Measurements from ENCODE around the gene NBEAL2. TPM values are rescaled to one million over a fixed set of nuclear protein-coding genes. Genes with fewer than 3 reads are reported as not detected.
A peak's percentile ranks its signal among the peaks of the same experiment; 100 is the strongest.
"Not testable (repeated sequence)": the region's sequence is repeated elsewhere in the genome, so short reads cannot be mapped to it uniquely, and the experiment has no call there.

Gene NBEAL2
- total RNA-seq, 1 donor from 2014 or later = 11.7 TPM

DNA sequence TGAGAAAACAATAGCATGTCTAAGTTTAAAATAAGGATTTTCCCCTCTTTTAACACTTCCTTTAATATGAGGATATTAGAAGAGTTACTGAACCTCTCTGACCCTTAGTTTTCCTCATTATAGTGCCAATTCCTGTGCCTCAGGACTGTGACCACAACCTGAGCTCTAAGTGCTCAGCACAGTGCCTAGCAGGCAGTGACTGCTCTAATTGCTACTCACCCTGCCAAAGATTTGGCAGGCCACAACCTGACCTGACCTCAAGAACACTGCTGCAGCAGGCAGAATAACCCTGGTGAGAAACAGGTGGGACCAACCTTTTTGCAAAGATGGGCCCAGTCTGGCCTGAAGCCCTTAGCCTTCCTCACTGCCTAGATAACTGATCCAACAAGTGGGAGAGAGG is 35.7 kb downstream of the NBEAL2 start:
- intact Hi-C loops (cut with DNase I) = no loop called here
- no peak for DNase-seq
- no peak for ATAC-seq (ENCODE audit: poor library complexity)

DNA sequence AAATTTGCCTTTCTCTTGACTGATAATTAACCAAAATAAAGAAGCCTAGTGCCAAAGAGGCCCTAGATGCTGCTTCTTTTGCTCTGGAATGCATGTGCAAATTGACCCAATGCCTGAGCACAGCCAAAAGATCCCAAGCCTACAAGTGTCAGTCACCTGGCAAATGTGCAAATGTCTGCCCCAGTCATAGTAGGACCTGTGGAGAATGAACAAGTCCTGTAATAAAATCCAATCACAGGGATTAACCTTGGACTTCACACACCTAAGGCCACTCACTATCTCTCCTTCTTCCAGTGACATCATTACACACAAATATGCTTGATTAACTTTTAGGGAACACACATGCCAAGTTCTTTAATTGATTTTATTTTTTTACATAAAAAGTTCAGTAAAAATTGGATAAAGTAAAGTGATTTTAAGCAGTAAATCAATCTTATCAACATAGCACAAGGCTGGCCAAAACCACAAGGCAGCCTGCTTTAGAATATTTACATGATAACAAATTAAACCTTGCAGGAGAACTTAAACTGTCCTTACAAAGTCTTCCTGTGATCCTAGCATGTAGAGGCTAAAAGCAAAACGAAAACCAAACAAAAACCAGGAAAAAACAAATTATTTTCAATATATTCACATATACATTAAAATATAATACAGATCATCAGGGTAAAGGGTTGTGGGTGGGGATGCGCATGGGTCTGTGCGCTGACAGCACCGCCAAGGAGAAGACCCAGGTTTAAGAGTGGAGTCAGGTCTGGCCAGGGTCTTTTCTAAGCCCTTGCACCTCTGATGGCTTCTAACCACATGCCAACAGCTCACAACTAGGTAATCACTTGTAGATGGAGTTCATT is 36.8 kb downstream of the NBEAL2 start:
- ATAC-seq (ENCODE audit: poor library complexity) (no peak), DNase-seq (no peak)
- intact Hi-C loops (cut with DNase I) = no loop called here

DNA sequence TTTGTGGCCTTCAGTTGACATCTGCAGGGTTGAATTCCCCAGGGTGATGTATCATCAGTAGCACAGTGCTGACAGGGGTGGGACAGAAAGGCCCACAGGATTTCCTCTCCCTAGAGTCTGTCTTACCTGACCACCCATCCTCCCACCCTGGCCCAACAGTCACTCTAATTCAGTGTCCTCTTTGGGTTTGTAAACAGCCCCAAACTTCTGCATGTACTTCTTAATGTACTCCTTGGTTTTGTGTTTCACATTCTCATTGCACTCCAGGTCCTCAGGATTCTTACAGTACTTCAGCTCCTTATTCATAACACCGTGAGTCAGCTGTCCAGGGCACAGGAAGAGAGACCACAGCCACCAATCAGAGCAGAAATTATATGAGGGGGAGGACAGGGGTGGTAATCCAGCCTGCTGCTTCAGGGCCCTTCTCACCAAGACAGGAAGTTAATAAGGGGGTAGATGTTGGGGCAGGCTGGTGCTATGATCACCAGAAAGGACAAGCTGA is 37.5 kb downstream of the NBEAL2 start:
- intact Hi-C loops (cut with DNase I) = no loop called here
- ATAC-seq (ENCODE audit: poor library complexity) (no peak), DNase-seq (no peak)

DNA sequence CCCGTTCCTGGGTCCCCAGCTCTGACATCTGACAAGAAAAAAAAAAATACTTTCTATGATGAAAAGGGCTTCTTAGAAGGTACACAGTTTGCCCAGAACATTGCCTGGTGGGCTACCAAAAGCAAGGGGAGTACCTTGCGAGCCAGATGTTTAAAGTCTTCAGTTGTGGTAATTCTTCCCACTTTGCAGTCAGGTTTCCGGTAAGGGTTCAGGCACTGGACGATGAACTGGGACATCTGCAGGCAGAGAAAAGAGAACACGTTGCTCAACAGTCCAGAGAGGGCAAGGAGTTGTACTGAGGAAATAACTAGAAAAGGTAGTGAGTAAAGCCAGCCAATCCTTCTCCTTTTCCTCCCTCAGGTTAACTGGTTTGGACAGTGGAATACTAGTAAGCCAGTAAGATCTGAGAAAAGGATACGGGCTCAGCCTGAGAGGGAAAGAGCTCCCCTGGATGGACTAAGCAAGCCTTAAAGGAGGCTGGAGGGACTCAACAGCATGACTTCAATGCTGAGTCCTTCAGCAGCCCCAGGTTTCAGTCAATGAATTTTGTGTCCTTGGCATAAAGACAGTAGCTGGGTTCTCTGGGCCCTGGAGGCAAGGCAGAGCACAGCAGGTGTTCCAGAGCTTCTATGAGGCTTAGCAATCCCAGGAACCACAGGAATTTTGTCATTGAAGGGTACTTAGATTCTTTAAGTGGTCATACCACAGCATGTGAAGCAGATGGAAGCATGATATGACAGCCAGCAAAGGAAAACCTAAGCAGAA is 38.2 kb downstream of the NBEAL2 start:
- no peak for ATAC-seq (ENCODE audit: poor library complexity)
- DNase-seq = no peak
- intact Hi-C loops (cut with DNase I) = no loop called here

DNA sequence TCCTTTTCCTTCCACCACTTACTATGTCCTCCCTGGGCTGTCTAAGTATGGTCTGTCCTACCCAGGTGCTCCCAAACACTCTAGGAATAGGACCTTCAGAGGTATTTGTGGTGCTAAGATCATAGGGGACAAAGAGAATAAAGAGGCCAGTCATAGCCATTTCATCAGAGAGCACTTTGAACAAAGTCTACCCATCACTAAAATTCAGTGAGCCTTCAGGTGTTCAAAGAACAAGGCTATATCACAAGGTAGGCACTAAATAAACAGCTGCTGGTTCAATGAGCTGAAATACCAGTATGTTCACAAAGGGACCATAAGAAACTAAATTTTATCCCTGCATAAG is 38.8 kb downstream of the NBEAL2 start:
- intact Hi-C loops (cut with DNase I) = no loop called here
- no peak for DNase-seq
- no peak for ATAC-seq (ENCODE audit: poor library complexity)

DNA sequence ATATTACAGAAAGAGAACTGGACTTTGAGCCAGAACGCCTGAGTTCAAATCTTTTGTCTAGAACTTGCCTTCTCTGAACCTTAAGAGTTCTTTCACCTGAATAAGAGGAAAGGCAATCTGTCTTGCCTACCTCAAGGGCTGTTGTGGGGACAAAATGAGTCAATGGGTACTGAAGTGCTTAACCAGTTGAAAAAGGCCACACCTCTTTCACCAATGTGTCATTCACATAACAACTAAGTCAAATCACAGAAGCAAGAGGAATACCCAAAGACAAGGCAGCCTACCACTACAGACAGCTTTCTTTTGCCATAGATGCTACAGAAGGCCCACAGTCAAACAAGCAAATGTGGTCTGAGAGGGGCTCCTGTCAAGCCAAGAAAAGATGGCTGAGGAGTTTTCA is 39.7 kb downstream of the NBEAL2 start:
- no peak for ATAC-seq (ENCODE audit: poor library complexity)
- intact Hi-C loops (cut with DNase I) = no loop called here
- no peak for DNase-seq

DNA sequence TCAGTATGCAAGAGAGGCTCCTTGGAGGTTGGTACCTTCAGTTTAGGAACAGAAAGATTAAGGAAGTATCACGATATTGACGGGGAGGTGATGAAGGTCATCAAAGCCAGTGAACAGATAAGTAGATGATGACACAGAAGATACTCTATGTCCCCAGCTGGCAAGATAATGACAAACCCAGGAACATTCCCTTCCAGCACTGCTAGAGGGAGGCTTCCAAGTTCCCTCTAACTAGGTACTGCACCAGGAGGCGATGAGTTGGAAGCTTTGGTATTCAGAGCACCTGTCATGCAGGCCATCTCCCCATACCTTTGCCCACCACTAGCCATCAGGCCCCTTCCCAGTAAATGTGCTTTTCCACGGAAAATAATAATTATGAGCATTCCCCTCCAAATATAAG is 40.8 kb downstream of the NBEAL2 start:
- intact Hi-C loops (cut with DNase I) = no loop called here
- DNase-seq (no peak), ATAC-seq (ENCODE audit: poor library complexity) (no peak)

DNA sequence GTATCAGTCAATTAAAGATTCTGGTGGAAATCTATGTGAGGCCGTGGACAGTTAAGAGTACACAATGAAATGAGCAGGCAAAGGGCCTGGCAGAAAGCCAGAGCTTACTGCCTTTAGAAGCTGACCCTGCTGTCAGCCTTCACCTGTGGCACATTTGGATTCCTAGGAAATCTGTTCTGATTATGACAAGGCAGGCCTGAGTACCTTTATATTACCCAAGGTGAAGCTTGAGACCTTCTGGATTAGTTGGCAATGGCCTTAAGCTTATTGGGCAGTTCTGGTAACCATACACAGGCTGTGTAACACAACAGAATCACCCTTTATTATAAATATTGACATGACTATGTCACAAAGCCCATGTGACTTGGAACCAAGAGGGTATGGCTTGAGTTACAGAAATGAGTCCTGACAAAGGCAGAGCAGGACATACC is 43.2 kb downstream of the NBEAL2 start:
- ATAC-seq (ENCODE audit: poor library complexity) = peak; percentile 70
- intact Hi-C loops (cut with DNase I) = no loop called here
- no peak for DNase-seq

DNA sequence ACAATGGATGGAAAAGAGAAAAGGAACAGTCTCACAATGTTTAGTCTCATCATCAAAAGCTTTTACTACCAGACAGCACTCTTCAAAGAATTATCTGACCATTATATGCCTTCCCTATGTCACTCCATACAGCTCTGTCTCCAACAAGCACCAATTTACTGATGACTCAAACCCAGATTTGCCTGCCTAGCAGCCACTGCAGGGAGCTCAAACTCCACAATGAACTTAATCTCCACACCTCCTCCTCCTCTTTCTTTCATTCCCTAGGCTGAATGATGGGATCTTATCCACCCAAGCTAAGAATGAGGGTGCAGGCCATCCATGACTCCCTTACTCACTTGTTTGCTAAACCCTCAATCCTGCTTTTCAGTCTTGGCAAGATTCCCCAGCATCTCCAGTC is 45.5 kb downstream of the NBEAL2 start:
- intact Hi-C loops (cut with DNase I) = no loop called here
- no peak for DNase-seq
- ATAC-seq (ENCODE audit: poor library complexity) = no peak

DNA sequence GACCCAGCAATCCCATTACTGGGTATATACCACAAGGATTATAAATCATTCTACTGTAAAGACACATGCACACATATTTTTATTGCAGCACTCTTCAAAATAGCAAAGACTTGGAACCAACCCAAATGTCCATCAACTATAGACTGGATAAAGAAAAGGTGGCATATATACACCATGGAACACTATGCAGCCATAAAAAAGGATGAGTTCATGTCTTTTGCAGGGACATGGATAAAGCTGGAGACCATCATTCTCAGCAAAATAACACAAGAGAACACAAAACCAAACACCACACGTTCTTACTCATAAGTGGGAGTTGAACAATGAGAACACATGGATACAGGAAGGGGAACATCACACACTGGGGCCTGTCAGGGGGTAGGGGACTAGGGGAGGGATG is 47.0 kb downstream of the NBEAL2 start:
- ATAC-seq (ENCODE audit: poor library complexity); intact Hi-C loops (cut with DNase I); DNase-seq: not testable (repeated sequence)

DNA sequence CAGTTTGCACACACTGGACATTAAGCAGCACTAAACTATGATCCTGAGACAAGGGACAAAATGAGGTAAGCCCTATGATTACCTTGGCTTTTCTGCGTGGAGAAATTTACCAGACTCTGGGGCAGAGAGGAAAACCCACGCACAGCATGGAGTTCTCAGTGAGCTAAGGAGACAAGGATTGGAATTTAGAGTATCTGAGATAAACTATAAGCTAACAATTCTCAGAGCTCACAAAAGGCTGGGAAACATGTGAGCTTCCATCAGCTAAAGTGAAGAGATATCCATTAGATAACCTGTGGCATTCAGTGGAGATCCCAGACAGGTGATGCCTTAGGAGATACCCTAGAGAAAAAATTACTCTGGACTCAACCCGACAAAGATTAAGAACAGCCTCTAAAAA is 48.7 kb downstream of the NBEAL2 start:
- no peak for DNase-seq
- ATAC-seq (ENCODE audit: poor library complexity) = no peak
- intact Hi-C loops (cut with DNase I) = no loop called here

DNA sequence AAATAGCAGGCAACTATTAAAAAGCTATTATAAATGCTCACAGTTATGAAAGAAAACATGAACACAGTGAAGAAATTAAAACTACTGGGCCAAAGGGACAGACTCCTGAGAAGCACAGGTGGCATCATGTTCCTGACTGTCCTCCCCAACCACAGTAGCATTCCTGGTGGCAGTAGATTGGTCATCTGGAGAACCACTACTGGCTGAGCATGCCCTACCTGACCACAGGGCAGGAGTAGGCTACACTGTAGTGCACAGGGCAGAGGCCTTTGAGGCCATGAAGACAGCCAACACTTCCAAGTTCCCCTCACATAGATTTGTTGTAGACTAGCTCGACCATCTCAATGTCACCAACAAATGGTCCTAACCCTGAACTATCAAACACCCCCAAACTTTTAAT is 49.2 kb downstream of the NBEAL2 start:
- ATAC-seq (ENCODE audit: poor library complexity) (no peak), DNase-seq (no peak)
- intact Hi-C loops (cut with DNase I) = no loop called here

DNA sequence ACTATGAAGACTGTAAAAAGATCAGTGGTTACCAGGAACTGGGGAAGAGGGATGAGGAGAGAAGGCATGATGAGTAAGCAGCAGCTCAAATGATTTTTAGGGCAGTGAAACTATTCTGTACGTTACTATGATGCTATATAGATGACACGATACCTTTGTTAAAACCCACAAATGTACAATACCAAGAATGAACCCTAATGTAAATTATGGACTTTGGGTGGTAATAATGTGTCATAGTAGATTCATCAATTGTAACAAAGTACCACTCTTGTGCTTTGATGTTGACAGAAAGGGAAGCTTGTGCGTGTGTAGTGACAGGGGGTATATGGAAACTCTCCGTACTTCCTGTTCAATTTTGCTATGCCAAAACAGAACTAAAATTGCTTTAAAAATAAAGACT is 51.6 kb downstream of the NBEAL2 start:
- ATAC-seq (ENCODE audit: poor library complexity); DNase-seq; intact Hi-C loops (cut with DNase I): not testable (repeated sequence)

DNA sequence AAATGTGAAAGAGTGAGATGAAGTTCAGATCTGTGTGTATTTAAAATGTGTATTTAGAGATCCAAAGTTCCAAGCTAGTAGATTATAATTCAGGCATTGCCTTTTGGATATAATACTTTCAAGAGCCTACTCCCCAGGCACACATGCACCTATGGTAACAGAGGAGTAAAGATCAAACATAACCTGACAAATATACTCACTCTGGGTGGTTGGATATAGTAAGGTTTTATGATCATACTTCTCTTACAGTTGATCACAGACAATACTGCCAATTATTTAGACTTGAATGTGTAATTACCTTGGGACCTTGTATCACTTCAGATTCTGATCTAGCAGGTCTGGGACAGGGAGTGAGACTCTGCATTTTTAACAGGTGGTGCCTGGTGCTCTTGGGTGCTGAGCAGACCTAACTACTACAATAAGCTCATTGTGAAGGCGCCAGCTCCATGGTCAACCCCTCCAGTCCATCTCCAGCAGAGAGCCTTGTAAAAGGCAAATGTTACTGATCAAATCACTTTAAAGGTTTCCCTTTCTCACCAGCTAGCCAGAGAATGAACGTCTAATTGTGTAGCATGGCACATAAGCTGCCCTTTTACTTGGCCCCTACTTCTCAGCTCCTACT is 55.5 kb downstream of the NBEAL2 start:
- intact Hi-C loops (cut with DNase I) = no loop called here
- no peak for DNase-seq
- no peak for ATAC-seq (ENCODE audit: poor library complexity)

DNA sequence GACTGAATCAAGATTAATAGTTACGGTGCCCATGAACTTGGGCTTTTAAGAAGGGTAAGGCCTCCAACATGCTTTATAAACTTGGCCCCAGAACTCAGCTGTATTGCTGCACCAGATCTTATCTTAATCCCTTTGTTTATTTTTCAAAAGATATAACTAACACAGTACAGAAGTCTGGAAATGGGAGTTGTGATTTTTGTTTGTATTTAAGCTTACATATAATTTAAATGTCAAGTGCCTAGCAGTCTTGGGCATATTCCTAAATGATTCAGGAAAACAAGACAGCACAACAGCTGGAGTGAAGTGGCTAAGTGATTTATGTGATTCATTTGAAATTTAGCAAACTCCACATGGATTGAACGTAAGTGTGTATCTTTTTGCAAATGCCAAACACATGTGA is 56.2 kb downstream of the NBEAL2 start:
- DNase-seq (no peak), ATAC-seq (ENCODE audit: poor library complexity) (no peak)
- intact Hi-C loops (cut with DNase I) = no loop called here

DNA sequence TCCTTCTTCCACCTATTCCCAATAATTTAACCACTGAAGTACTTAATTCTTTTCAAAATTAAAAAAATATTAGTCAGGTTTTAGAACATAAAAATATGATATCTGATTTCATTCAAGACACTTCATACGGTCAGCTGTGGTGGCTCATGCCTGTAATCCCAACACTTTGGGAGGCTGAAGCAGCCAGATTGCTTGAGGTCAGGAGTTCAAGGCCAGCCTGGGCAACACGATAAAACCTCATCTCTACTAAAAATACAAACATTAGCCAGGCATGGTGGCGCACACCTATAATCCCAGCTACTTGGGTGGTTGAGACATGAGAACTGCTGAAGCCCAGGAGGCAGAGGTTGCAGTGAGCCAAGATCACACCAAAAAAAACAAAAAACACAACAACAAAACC is 56.7 kb downstream of the NBEAL2 start:
- intact Hi-C loops (cut with DNase I) = no loop called here
- DNase-seq (no peak), ATAC-seq (ENCODE audit: poor library complexity) (no peak)

DNA sequence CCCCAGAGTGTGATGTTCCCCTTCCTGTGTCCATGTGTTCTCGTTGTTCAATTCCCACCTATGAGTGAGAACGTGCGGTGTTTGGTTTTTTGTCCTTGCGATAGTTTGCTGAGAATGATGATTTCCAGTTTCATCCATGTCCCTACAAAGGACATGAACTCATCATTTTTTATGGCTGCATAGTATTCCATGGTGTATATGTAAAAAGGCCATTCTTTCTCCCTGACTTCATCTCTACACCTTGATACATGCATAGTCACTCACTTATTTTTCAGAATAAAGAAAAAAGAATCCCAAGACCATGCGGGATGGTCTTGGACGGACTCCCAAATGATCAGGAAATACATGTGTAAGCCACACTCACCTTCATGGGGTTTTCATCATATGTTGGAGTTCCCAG is 57.8 kb downstream of the NBEAL2 start:
- intact Hi-C loops (cut with DNase I); DNase-seq; ATAC-seq (ENCODE audit: poor library complexity): not testable (repeated sequence)

DNA sequence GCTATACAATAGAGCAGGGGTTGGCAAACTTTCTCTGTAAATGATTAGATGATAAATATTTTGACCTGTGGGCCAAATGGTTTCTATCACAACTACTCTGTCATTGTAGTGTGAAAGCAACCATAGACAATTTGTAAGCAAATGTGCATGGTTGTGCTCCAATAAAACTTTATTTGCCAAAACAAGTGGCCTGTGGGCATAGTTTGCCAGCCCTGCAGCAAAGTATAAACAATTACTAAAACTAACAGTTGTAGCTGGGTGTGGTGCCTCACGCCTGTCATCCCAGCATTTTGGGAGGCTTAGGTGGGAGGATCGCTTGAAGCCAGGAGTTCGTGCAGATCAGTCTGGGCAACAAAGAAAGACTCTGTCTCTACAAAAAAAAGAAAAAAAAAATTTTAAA is 61.6 kb downstream of the NBEAL2 start:
- ATAC-seq (ENCODE audit: poor library complexity) (no peak), DNase-seq (no peak)
- intact Hi-C loops (cut with DNase I) = no loop called here

DNA sequence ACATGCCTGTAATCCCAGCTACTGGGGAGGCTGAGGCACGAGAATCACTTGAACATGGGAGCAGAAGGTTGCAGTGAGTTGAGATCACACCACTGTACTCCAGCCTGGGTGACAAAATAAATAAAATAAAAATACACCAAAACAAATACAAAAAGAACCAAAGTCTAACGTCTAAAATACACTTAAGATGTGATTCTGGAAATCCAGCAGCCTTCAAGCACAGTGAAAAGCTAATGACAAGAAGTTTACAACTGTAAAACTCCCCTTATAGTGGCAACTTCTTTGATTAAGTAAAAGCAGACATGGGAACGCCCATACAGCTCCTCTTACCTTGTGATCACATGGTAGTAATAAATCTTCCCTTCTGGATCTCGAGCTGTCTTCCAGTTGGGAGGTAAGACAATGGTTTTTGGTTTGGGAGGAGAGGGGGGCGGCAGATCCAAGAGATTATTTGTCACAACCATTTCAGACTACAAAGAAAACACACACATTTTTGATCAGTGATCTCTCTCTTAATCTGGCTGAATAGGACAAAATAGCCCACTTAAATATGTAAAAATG is 62.8 kb downstream of the NBEAL2 start:
- ATAC-seq (ENCODE audit: poor library complexity) (no peak), DNase-seq (no peak)
- intact Hi-C loops (cut with DNase I) = no loop called here

All from Right ventricle myocardium superior (tissue), 1 donor.